K562 (cell line): Measurements from ENCODE around the gene F2RL2. TPM values are rescaled to one million over a fixed set of nuclear protein-coding genes. Genes with fewer than 3 reads are reported as not detected.

ENCODE experiments used
- CBX5 ChIP-seq: IDR thresholded peaks from 2 replicates; pipeline ENCODE4 v1.6.1; 2014; ENCODE audit warnings: low read depth, borderline replicate concordance
- CC2D1A ChIP-seq: fragments of 450-650 bp; IDR thresholded peaks from 2 replicates; pipeline ENCODE4 v1.6.1; 2017; ENCODE audit warnings: mild to moderate bottlenecking
- ELF4 ChIP-seq: fragments of 450-650 bp; formaldehyde crosslinking; IDR thresholded peaks from 2 replicates; pipeline ENCODE4 v1.4.0; 2022; ENCODE audit warnings: missing genetic modification characterization
- FOXA1 ChIP-seq: fragments of 450-650 bp; IDR thresholded peaks from 2 replicates; pipeline ENCODE4 v1.6.1; 2016; ENCODE audit warnings: mild to moderate bottlenecking, borderline replicate concordance
- ILF3 ChIP-seq: fragments of 450-650 bp; IDR thresholded peaks from 2 replicates; pipeline ENCODE4 v1.6.1; 2018; ENCODE audit warnings: antibody characterized with exemption, mild to moderate bottlenecking, moderate library complexity, borderline replicate concordance
- KAT2B ChIP-seq: IDR thresholded peaks from one replicate; pipeline ENCODE4 v1.6.1; 2012; ENCODE audit warnings: low read depth, mild to moderate bottlenecking, control low read depth, inconsistent platforms, low read length, moderate library complexity
- POLR2G ChIP-seq: fragments of 200-400 bp; formaldehyde crosslinking; IDR thresholded peaks from 2 replicates; pipeline ENCODE4 v1.6.1; 2017; ENCODE audit warnings: low read depth, mild to moderate bottlenecking, antibody characterized with exemption, low read length, moderate library complexity
- POLR3G ChIP-seq: IDR thresholded peaks from 2 replicates; pipeline ENCODE4 v1.6.1; 2011; ENCODE audit not compliant: insufficient read length, insufficient replicate concordance; ENCODE audit errors: extremely low read depth
- THRA ChIP-seq: fragments of 450-650 bp; IDR thresholded peaks from 2 replicates; pipeline ENCODE4 v1.6.1; 2017; ENCODE audit warnings: mild to moderate bottlenecking, moderate library complexity
- ZBTB40 ChIP-seq, 2 experiments: fragments of 450-650 bp in 1 of 2; sonication (generic) in 1 of 2; formaldehyde crosslinking in 1 of 2; IDR thresholded peaks; 2 replicates each; pipeline versions ENCODE4 v1.7.1 to v1.9.0; 2016 to 2022; ENCODE audit warnings: inconsistent platforms in 1 of 2, mild to moderate bottlenecking in 1 of 2, missing genetic modification reagents in 1 of 2
- ZEB2 ChIP-seq: fragments of 450-650 bp; IDR thresholded peaks from 2 replicates; pipeline ENCODE4 v1.6.1; 2016
- ZNF644 ChIP-seq: fragments of 200-800 bp; sonication (Bioruptor generic); IDR thresholded peaks from 2 replicates; pipeline ENCODE4 v1.6.1; 2016; ENCODE audit warnings: low read depth, missing genetic modification characterization, missing compliant biosample characterization
- polyA plus RNA-seq, 8 experiments: library from polyadenylated mRNA; depleted of rRNA in 4 of 8; stranded (reverse) in 5 of 8; unstranded in 3 of 8; fragments of >200 nt; fragmentation: Nextera tagmentation in 2 of 8; fragmentation: Illumina TruSeq in 1 of 8; extraction: Ambion mirVana in 2 of 8; extraction: Trizol in 1 of 8; gene quantifications; 2 replicates each; pipeline versions ENCODE4 v1.2.1 to v1.2.3, GENCODE V29; 2011 to 2014; ENCODE audit warnings: inconsistent platforms in 1 of 8, missing spikeins in 1 of 8
- total RNA-seq, 7 experiments: library from RNA; depleted of rRNA in 6 of 7; stranded (reverse); fragments of >200 nt in 6 of 7; fragmentation: Illumina TruSeq in 2 of 7; extraction: Trizol in 2 of 7; gene quantifications; 2 replicates each; pipeline versions ENCODE4 v1.2.1 to v1.2.3, GENCODE V29; 2011 to 2021; ENCODE audit warnings: low replicate concordance in 1 of 7
- TF ChIP-seq, protein P1 (sequence below): fragments of 450-650 bp; IDR thresholded peaks from 2 replicates; pipeline ENCODE4 v1.6.1; 2017; ENCODE audit warnings: antibody characterized with exemption

Gene F2RL2
- total and polyA plus RNA-seq, 9 of the 15 experiments (the other 6 are each of a cell fraction or from before 2014, with no cell fraction given) = 0.03 to 0.12 (median 0.06) TPM; not detected in 3

DNA sequence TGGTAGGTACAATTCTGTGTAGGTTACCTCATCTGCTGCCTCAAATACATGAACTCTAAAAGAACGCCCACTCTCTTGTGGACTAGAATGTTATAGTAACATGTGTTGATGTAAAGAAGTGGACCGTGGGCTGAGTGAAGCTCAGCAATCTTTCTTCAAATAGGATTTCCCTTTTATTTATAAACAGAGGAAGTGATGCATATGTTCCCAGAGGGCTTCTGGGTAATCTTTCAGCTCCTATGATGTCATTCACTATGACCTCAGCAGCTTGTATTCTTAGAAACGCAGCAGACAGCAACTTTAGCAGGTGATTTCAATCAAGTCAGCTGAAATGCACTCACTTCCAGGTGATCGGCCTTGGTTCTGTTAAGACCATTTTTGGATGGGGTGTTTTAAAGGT is 14.4 kb downstream of the F2RL2 start (continued):
- peak; percentile 55; the same call in 1 of the 2 replicates for TF ChIP-seq ZBTB40 (IDR thresholded peaks at IDR 0.05)
- no peak for TF ChIP-seq ZBTB40 (CRISPR knock-in tag; IDR thresholded peaks at IDR 0.05)
- no peak for TF ChIP-seq CC2D1A
- no peak for TF ChIP-seq ZEB2
- no peak for TF ChIP-seq POLR2G
- TF ChIP-seq ZNF644 (tag) = no peak
- TF ChIP-seq THRA = no peak
- no peak for TF ChIP-seq POLR3G
- TF ChIP-seq ELF4 (CRISPR knock-in tag) = no peak
- TF ChIP-seq CBX5 = no peak
- no peak for TF ChIP-seq KAT2B
- no peak for TF ChIP-seq ILF3
- TF ChIP-seq, protein P1, sequence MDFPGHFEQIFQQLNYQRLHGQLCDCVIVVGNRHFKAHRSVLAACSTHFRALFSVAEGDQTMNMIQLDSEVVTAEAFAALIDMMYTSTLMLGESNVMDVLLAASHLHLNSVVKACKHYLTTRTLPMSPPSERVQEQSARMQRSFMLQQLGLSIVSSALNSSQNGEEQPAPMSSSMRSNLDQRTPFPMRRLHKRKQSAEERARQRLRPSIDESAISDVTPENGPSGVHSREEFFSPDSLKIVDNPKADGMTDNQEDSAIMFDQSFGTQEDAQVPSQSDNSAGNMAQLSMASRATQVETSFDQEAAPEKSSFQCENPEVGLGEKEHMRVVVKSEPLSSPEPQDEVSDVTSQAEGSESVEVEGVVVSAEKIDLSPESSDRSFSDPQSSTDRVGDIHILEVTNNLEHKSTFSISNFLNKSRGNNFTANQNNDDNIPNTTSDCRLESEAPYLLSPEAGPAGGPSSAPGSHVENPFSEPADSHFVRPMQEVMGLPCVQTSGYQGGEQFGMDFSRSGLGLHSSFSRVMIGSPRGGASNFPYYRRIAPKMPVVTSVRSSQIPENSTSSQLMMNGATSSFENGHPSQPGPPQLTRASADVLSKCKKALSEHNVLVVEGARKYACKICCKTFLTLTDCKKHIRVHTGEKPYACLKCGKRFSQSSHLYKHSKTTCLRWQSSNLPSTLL = no peak
- TF ChIP-seq FOXA1 = no peak
